CD4-positive, alpha-beta T cell (primary cell): ENCODE data around the gene WDR27. TPM values are rescaled to one million over a fixed set of nuclear protein-coding genes. Genes with fewer than 3 reads are reported as not detected.

Experiments
- ATAC-seq: fragments of 200-7000 bp; cut with Tn5 transposase; one replicate; pipeline ENCODE4 v1.10.0; 2022; ENCODE audit warnings: mild to moderate bottlenecking; ENCODE audit not compliant: poor library complexity
- CTCF ChIA-PET: fragments of 350-600 bp; sonication (Branson Sonifier 250); formaldehyde crosslinking; loops from one replicate; lab custom pipeline; 2021; ENCODE audit warnings: antibody characterized with exemption, inconsistent platforms; lab: Charles Lee
- POLR2A ChIA-PET: fragments of 350-600 bp; sonication (Branson Sonifier 250); formaldehyde crosslinking; loops from one replicate; lab custom pipeline; 2021; ENCODE audit warnings: antibody characterized with exemption, inconsistent platforms; lab: Charles Lee
- DNase-seq, 14 experiments: peaks; one replicate each; pipeline ENCODE4 v3.0.0-alpha.2; 2013 to 2020; ENCODE audit warnings: mixed read lengths in 2 of 14
- H3K27ac ChIP-seq, 2 donors: one replicate each; pipeline versions ENCODE4 v1.5.1 to v1.7.0; 2013; ENCODE audit warnings: low read length in 2 of 2, low read depth in 1 of 2, mild to moderate bottlenecking in 1 of 2
- H3K27me3 ChIP-seq, 2 experiments: 1 replicate in 1 of 2; 2 replicates in 1 of 2; pipeline versions ENCODE4 v1.6.1 to v1.7.0; 2013; ENCODE audit warnings: low read length in 2 of 2, control low read depth in 1 of 2, mild to moderate bottlenecking in 1 of 2, moderate library complexity in 1 of 2; ENCODE audit not compliant: insufficient read depth in 2 of 2, control insufficient read depth in 1 of 2
- H3K36me3 ChIP-seq: one replicate; pipeline ENCODE4 v1.6.1; 2013; ENCODE audit warnings: low read length, control low read depth; ENCODE audit not compliant: insufficient read depth
- H3K4me1 ChIP-seq: one replicate; pipeline ENCODE4 v1.6.1; 2013; ENCODE audit warnings: low read length, control low read depth; ENCODE audit not compliant: insufficient read depth
- H3K4me3 ChIP-seq: one replicate; pipeline ENCODE4 v1.5.1; 2013; ENCODE audit warnings: mild to moderate bottlenecking, low read length, moderate library complexity
- H3K9me3 ChIP-seq, 2 experiments: 1 replicate in 1 of 2; 2 replicates in 1 of 2; pipeline versions ENCODE4 v1.6.1 to v1.7.0; 2013; ENCODE audit warnings: low read length in 2 of 2, mild to moderate bottlenecking in 2 of 2, control low read depth in 1 of 2, moderate library complexity in 1 of 2; ENCODE audit not compliant: control insufficient read depth in 1 of 2, insufficient read depth in 1 of 2
- H3K27ac Mint-ChIP-seq: one replicate; pipeline ENCODE4 v1.8.0; 2020; ENCODE audit warnings: mixed read lengths
- H3K27me3 Mint-ChIP-seq: one replicate; pipeline ENCODE4 v1.8.0; 2021; ENCODE audit warnings: mixed read lengths
- H3K36me3 Mint-ChIP-seq: one replicate; pipeline ENCODE4 v1.8.0; 2021; ENCODE audit warnings: low read depth, mixed read lengths
- H3K4me1 Mint-ChIP-seq: one replicate; pipeline ENCODE4 v1.8.0; 2021; ENCODE audit warnings: low read depth, mixed read lengths
- H3K4me3 Mint-ChIP-seq: one replicate; pipeline ENCODE4 v1.8.0; 2020; ENCODE audit warnings: mild to moderate bottlenecking, mixed read lengths
- H3K9me3 Mint-ChIP-seq: one replicate; pipeline ENCODE4 v1.8.0; 2020; ENCODE audit warnings: mixed read lengths
- CTCF ChIP-seq: fragments of 200-600 bp; IDR thresholded peaks from one replicate; pipeline ENCODE4 v1.8.0; 2022; ENCODE audit warnings: antibody characterized with exemption, mild to moderate bottlenecking
- intact Hi-C, 2 experiments: fragments of 100-400 bp; cut with DNase I in 1 of 2; cut with micrococcal nuclease in 1 of 2; formaldehyde crosslinking; loops; one replicate each; pipeline versions ENCODE4 v1.15.1 to v1.9.0; 2023 to 2025; cut with DNase I, micrococcal nuclease
- total RNA-seq, 174 experiments: library from RNA in 2 of 174; stranded (reverse) in 2 of 174; gene quantifications; one replicate each; pipeline ENCODE4 v1.2.3 and lab custom pipeline; 2021 to 2026

Gene WDR27
- total RNA-seq, 2 experiments from 2014 or later, result 22.0 to 23.5 TPM

GRCh38 chr6:169665289-169665688, 36.5 kb downstream of the WDR27 start:
- ChIA-PET POLR2A (no interaction called here), CTCF (no interaction called here)
- Histone ChIP-seq H3K27ac (no peak overlapping the region), H3K4me3 (no peak overlapping the region), H3K4me1 (no peaks in the 10 kb centered on the region), H3K36me3 (peaks cover 23% of the 10 kb centered on the region), H3K27me3 (no peaks in the 10 kb centered on the region), H3K9me3 (no peaks in the 10 kb centered on the region)
- H3K4me3 Mint-ChIP-seq, result no peak overlapping the region
- H3K27me3 Mint-ChIP-seq, result no peaks in the 10 kb centered on the region
- peaks cover 10% of the 10 kb centered on the region for H3K4me1 Mint-ChIP-seq
- H3K36me3 Mint-ChIP-seq, result peaks cover 55% of the 10 kb centered on the region
- no peak overlapping the region for H3K27ac Mint-ChIP-seq
- intact Hi-C loops, result loop anchor here in 1 of 2 experiments (1.0 kb wide), 1 partner anchor 27 kb away; no protein-coding TSS in a partner anchor
- no peak for TF ChIP-seq CTCF
- ATAC-seq (no peak), DNase-seq (no peak)
- no peaks in the 10 kb centered on the region for H3K9me3 Mint-ChIP-seq

GRCh38 chr6:169664227-169664626, 37.6 kb downstream of the WDR27 start:
- Mint-ChIP-seq H3K4me1 (peaks cover 1% of the 10 kb centered on the region), H3K27ac (no peak overlapping the region), H3K27me3 (no peaks in the 10 kb centered on the region), H3K4me3 (no peak overlapping the region), H3K36me3 (peaks cover 58% of the 10 kb centered on the region), H3K9me3 (no peaks in the 10 kb centered on the region)
- ATAC-seq, result no peak
- Histone ChIP-seq H3K4me1 (no peaks in the 10 kb centered on the region), H3K27me3 (no peaks in the 10 kb centered on the region), H3K27ac (no peak overlapping the region), H3K4me3 (no peak overlapping the region), H3K36me3 (peaks cover 23% of the 10 kb centered on the region), H3K9me3 (no peaks in the 10 kb centered on the region)
- no peak for TF ChIP-seq CTCF
- CTCF ChIA-PET, result no interaction called here
- no peak for DNase-seq
- intact Hi-C loops, result no loop called here
- POLR2A ChIA-PET, result no interaction called here

- ATAC-seq (no peak), DNase-seq (no peak)
- no peak for TF ChIP-seq CTCF
- Histone ChIP-seq H3K4me3 (no peak overlapping the region), H3K27ac (no peak overlapping the region), H3K27me3 (no peaks in the 10 kb centered on the region), H3K9me3 (no peaks in the 10 kb centered on the region), H3K4me1 (no peaks in the 10 kb centered on the region), H3K36me3 (peaks cover 22% of the 10 kb centered on the region)
- no peaks in the 10 kb centered on the region for H3K9me3 Mint-ChIP-seq
- peaks cover 56% of the 10 kb centered on the region for H3K36me3 Mint-ChIP-seq
- H3K27me3 Mint-ChIP-seq, result no peaks in the 10 kb centered on the region
- intact Hi-C loops, result no loop called here
- no peak overlapping the region for H3K27ac Mint-ChIP-seq
- POLR2A ChIA-PET, result no interaction called here
- CTCF ChIA-PET, result no interaction called here
- no peak overlapping the region for H3K4me3 Mint-ChIP-seq
- no peaks in the 10 kb centered on the region for H3K4me1 Mint-ChIP-seq
These were observed 38.4 kb downstream of the WDR27 start for GRCh38 chr6:169663468-169663867.
